Measurements from ENCODE around the gene MAD1L1. TPM values are rescaled to one million over a fixed set of nuclear protein-coding genes. Genes with fewer than 3 reads are reported as not detected.

The MAD1L1 gene
- total and polyA plus RNA-seq, 2 of the 8 experiments (the other 6 are each of a cell fraction or from before 2014, with no cell fraction given): 40.4 to 44.6 TPM

- TF ChIP-seq RBBP5 (IDR thresholded peaks at IDR 0.05; ENCODE audit: borderline replicate concordance, low read depth, low read length) (no peak), USF2 (IDR thresholded peaks at IDR 0.05; ENCODE audit: low read length) (no peak), SIX5 (IDR thresholded peaks at IDR 0.05; ENCODE audit: low read depth, low read length) (no peak), POLR2A (IDR thresholded peaks at IDR 0.05; ENCODE audit: control extremely low read depth in 1 of 2, low read depth in 2 of 2, low read length in 2 of 2) (no peak), SIRT6 (IDR thresholded peaks at IDR 0.05; ENCODE audit: low read length) (no peak), SAP30 (IDR thresholded peaks at IDR 0.05; ENCODE audit: insufficient read depth, insufficient replicate concordance, low read length) (no peak), RNF2 (IDR thresholded peaks at IDR 0.05; ENCODE audit: borderline replicate concordance, low read depth, low read length, missing control alignments, poor library complexity, severe bottlenecking) (no peak)
Measured at GRCh38 chr7:2115760-2116447, 116.8 kb downstream of the MAD1L1 start (continued).
